ENCODE results near the gene RAB3GAP2.

DNA sequence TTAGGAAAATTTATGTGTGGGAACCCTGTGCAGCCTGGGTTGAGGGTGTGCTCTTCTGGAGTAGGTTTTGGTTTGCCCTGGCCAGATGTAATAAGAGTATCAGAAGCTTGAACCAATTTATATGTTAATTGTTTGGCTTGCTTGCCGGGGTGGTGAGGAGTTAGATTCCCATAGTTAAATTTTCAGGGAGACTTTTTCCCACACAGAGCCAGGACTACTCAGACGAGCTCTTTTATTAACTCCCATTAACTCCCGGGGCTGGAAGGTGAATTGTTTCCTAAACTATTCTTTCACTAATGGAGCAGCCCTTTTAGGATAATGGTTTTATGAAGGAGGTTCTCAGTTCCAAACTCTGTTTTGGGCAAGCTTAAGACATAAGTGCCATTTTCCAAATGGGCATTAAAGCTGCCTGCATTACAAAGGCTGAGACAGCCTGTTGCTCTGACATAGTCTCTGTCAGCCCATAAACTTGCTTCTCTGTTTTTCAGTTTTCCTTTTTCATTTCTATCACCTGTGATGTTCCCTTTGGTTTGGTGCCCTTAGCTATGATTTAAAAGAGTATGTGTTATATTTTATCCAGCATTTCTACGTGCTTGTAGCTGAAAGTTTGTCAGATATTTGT is 18.0 kb upstream of the RAB3GAP2 start:
- TF ChIP-seq, protein P1, sequence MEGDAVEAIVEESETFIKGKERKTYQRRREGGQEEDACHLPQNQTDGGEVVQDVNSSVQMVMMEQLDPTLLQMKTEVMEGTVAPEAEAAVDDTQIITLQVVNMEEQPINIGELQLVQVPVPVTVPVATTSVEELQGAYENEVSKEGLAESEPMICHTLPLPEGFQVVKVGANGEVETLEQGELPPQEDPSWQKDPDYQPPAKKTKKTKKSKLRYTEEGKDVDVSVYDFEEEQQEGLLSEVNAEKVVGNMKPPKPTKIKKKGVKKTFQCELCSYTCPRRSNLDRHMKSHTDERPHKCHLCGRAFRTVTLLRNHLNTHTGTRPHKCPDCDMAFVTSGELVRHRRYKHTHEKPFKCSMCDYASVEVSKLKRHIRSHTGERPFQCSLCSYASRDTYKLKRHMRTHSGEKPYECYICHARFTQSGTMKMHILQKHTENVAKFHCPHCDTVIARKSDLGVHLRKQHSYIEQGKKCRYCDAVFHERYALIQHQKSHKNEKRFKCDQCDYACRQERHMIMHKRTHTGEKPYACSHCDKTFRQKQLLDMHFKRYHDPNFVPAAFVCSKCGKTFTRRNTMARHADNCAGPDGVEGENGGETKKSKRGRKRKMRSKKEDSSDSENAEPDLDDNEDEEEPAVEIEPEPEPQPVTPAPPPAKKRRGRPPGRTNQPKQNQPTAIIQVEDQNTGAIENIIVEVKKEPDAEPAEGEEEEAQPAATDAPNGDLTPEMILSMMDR (conservative IDR thresholded peaks at IDR 0.05 in 1 of 2, IDR thresholded peaks at IDR 0.05 in 1 of 2; ENCODE audit: extremely low read depth in 1 of 2, insufficient read depth in 1 of 2, low read depth in 1 of 2, low read length in 2 of 2): no peak
- TF ChIP-seq EZH2 (IDR thresholded peaks at IDR 0.05; ENCODE audit: borderline replicate concordance, low read length): no peak
